ENCODE data around the gene NAALAD2. TPM values are rescaled to one million over a fixed set of nuclear protein-coding genes. Genes with fewer than 3 reads are reported as not detected.
A peak's percentile ranks its signal among the peaks of the same experiment; 100 is the strongest.

Gene NAALAD2
- total and polyA plus RNA-seq, 2 of the 8 experiments (the other 6 are each of a cell fraction or from before 2014, with no cell fraction given) = 2.6 to 3.9 TPM

- no peaks in the 10 kb centered on the region for H3K79me1 ChIP-seq (ENCODE audit: low read depth, low read length)
- H4K20me1 ChIP-seq (replicated peaks in 1 of 2; ENCODE audit: control insufficient read depth in 1 of 2, insufficient read depth in 2 of 2, low read length in 2 of 2) = peaks cover 0 to 2% of the 10 kb centered on the region in 2 experiments
- H3K4me1 ChIP-seq (replicated peaks in 1 of 4; ENCODE audit: control insufficient read depth in 3 of 4, insufficient read depth in 4 of 4, low read length in 3 of 4) = no peaks in the 10 kb centered on the region
- H3K27ac ChIP-seq (ENCODE audit: low read depth, low read length) = no peak overlapping the region
- FAIRE-seq = peak; percentile 66
- no peak overlapping the region for H2AFZ ChIP-seq (ENCODE audit: low read length)
- H3K36me3 ChIP-seq (ENCODE audit: control insufficient read depth in 2 of 4, insufficient read depth in 4 of 4, low read length in 3 of 4) = peaks cover 4 to 55% (median 20%) of the 10 kb centered on the region in 4 experiments; a peak in 7 of 8 replicates
- no peak overlapping the region for H3K23ac ChIP-seq (ENCODE audit: insufficient read length)
- CTCF ChIA-PET (ENCODE audit: partially characterized antibody) = interaction anchor here (0.5 to 2.1 kb wide), 29 partner anchors 9 to 894 kb away, joined by 3 to 16 read pairs (median 4); no protein-coding TSS in a partner anchor
- no peak overlapping the region for H3K56ac ChIP-seq (replicated peaks; ENCODE audit: insufficient read length, low read depth, low read length)
- H2BK20ac ChIP-seq (ENCODE audit: low read length) = no peak overlapping the region
- H2BK120ac ChIP-seq (replicated peaks; ENCODE audit: low read depth, low read length) = no peak overlapping the region
- no peak overlapping the region for H4K5ac ChIP-seq (ENCODE audit: insufficient read length, low read depth, low read length)
- H3K23me2 ChIP-seq (ENCODE audit: low read depth, low read length) = no peaks in the 10 kb centered on the region
- H2BK15ac ChIP-seq (ENCODE audit: low read length) = no peak overlapping the region
- no peak overlapping the region for H3K4me3 ChIP-seq (ENCODE audit: extremely low read depth in 1 of 4, insufficient read depth in 2 of 4, low read depth in 3 of 4, low read length in 4 of 4)
- no peak overlapping the region for H3K9ac ChIP-seq (replicated peaks in 1 of 4; ENCODE audit: extremely low read depth in 1 of 4, low read depth in 3 of 4, low read length in 3 of 4)
- 62% methylated on average over 3 of the region's 3 CpGs; no CpG with 5 or more reads in 1 of the 2 experiments for WGBS, 2 experiments (ENCODE audit: extremely low coverage in 1 of 2, insufficient coverage in 1 of 2, insufficient read length in 1 of 2, insufficient replicate concordance in 2 of 2, low coverage in 1 of 2, low lambda C conversion rate in 2 of 2, missing lambda C conversion rate in 1 of 2)
- no peak overlapping the region for H4K91ac ChIP-seq (replicated peaks; ENCODE audit: insufficient read length, low read length)
- POLR2A ChIA-PET (ENCODE audit: partially characterized antibody) = no interaction called here
- H2AK5ac ChIP-seq (ENCODE audit: low read depth, low read length) = no peak overlapping the region
- no peak overlapping the region for H3K4ac ChIP-seq (replicated peaks; ENCODE audit: insufficient read length, low read depth, low read length)
- H3K18ac ChIP-seq (ENCODE audit: extremely low read depth, low read length) = no peak overlapping the region
- H3K4me2 ChIP-seq (ENCODE audit: insufficient read depth in 1 of 2, low read depth in 2 of 2, low read length in 2 of 2) = no peak overlapping the region
- H2BK5ac ChIP-seq (ENCODE audit: low read depth, low read length) = no peak overlapping the region
- no peak for DNase-seq (ENCODE audit: low read depth in 1 of 2, low spot score in 2 of 2)
- H4K8ac ChIP-seq (ENCODE audit: extremely low read depth, insufficient read depth, low read length) = no peak overlapping the region
- no peaks in the 10 kb centered on the region for H3K9me3 ChIP-seq (ENCODE audit: insufficient read depth in 2 of 2, low read depth in 1 of 2, low read length in 1 of 2)
- no peaks in the 10 kb centered on the region for H3K27me3 ChIP-seq (replicated peaks in 1 of 4; ENCODE audit: control insufficient read depth in 3 of 4, extremely low read depth in 1 of 4, insufficient read depth in 3 of 4, low read length in 3 of 4)
- H2BK12ac ChIP-seq (ENCODE audit: low read depth, low read length) = no peak overlapping the region
- H3K14ac ChIP-seq (ENCODE audit: insufficient read length) = no peak overlapping the region
- peaks cover 0 to 2% of the 10 kb centered on the region in 2 experiments; a peak in 1 of 4 replicates for H3K79me2 ChIP-seq (ENCODE audit: control insufficient read depth in 1 of 2, insufficient read depth in 2 of 2, low read length in 2 of 2)
- TF ChIP-seq HDAC6 (IDR thresholded peaks at IDR 0.05; ENCODE audit: low read depth, low read length) = no peak
- no peak for TF ChIP-seq CTBP2 (IDR thresholded peaks at IDR 0.05; ENCODE audit: borderline replicate concordance, insufficient read depth, insufficient read length, low read length)
- TF ChIP-seq RAD21 (IDR thresholded peaks at IDR 0.05 in 1 of 2, conservative IDR thresholded peaks at IDR 0.05 in 1 of 2; ENCODE audit: low read depth in 2 of 2, low read length in 2 of 2) = peak; percentile 64 to 79
- peak in 2 of 3 experiments; percentile 55 to 81; a peak in 3 of 4 replicates for TF ChIP-seq CTCF (IDR thresholded peaks at IDR 0.05; ENCODE audit: control extremely low read depth in 1 of 3, insufficient read depth in 1 of 3, low read depth in 1 of 3, low read length in 3 of 3)
- no peak for TF ChIP-seq BACH1 (IDR thresholded peaks at IDR 0.05; ENCODE audit: low read length)
- no peak for TF ChIP-seq EP300 (IDR thresholded peaks at IDR 0.05; ENCODE audit: borderline replicate concordance in 1 of 2, low read depth in 2 of 2, low read length in 2 of 2)
Measured at GRCh38 chr11:90204832-90205646, 70.6 kb downstream of the NAALAD2 start.
